Skeletal muscle tissue (tissue), 4 donors: ENCODE measurements around the gene ANTXR1. TPM values are rescaled to one million over a fixed set of nuclear protein-coding genes. Genes with fewer than 3 reads are reported as not detected.
A peak's percentile ranks its signal among the peaks of the same experiment; 100 is the strongest.

Experiments
- H3K27ac ChIP-seq: one replicate; pipeline ENCODE4 v1.7.0; 2013; ENCODE audit warnings: mild to moderate bottlenecking, low read depth, low read length, inconsistent platforms
- H3K27me3 ChIP-seq, 3 donors: one replicate each; pipeline ENCODE4 v1.7.0; 2013; ENCODE audit warnings: low read length in 3 of 3; ENCODE audit not compliant: control insufficient read depth in 3 of 3, insufficient read depth in 3 of 3
- H3K36me3 ChIP-seq, 3 donors: one replicate each; pipeline ENCODE4 v1.7.0; 2013; ENCODE audit warnings: low read length in 3 of 3; ENCODE audit not compliant: control insufficient read depth in 3 of 3, insufficient read depth in 3 of 3
- H3K4me1 ChIP-seq, 3 donors: one replicate each; pipeline ENCODE4 v1.7.0; 2013; ENCODE audit warnings: low read length in 3 of 3, mild to moderate bottlenecking in 3 of 3; ENCODE audit not compliant: control insufficient read depth in 3 of 3, insufficient read depth in 3 of 3
- H3K4me3 ChIP-seq, 3 donors: one replicate each; pipeline ENCODE4 v1.7.0; 2013; ENCODE audit warnings: low read length in 3 of 3
- H3K9ac ChIP-seq, 3 donors: one replicate each; pipeline ENCODE4 v1.7.0; 2013; ENCODE audit warnings: low read length in 3 of 3, mild to moderate bottlenecking in 3 of 3, moderate library complexity in 2 of 3, low read depth in 1 of 3
- H3K9me3 ChIP-seq, 3 donors: one replicate each; pipeline ENCODE4 v1.7.0; 2013; ENCODE audit warnings: low read length in 3 of 3; ENCODE audit not compliant: control insufficient read depth in 3 of 3
- total RNA-seq: library from RNA; depleted of rRNA; stranded (reverse); fragments of >200 nt; gene quantifications from one replicate; pipeline ENCODE4 v1.2.3, GENCODE V29; 2014
- donor health status: Osteomylitis.

ANTXR1 gene
- total RNA-seq, 1 donor from 2014 or later, result 86.6 TPM

- Histone ChIP-seq H3K27me3 (no peaks in the 10 kb centered on the region), H3K27ac (no peak overlapping the region)
Measured at GRCh38 chr2:69047625-69048145, 34.7 kb downstream of the ANTXR1 start.

GRCh38 chr2:69050802-69051201 is 37.8 kb downstream of the ANTXR1 start:
- Histone ChIP-seq H3K4me1 (peaks cover 0 to 3% (median 0%) of the 10 kb centered on the region in 3 donors), H3K9ac (no peak overlapping the region), H3K4me3 (no peak overlapping the region), H3K9me3 (no peaks in the 10 kb centered on the region), H3K27me3 (no peaks in the 10 kb centered on the region), H3K27ac (no peak overlapping the region), H3K36me3 (no peaks in the 10 kb centered on the region)

More at GRCh38 chr2:69047625-69048145, 34.7 kb downstream of the ANTXR1 start:
- no peak overlapping the region for H3K9ac ChIP-seq
- no peak overlapping the region for H3K4me3 ChIP-seq
- peaks cover 0 to 3% (median 0%) of the 10 kb centered on the region in 3 donors for H3K4me1 ChIP-seq
- no peaks in the 10 kb centered on the region for H3K36me3 ChIP-seq
- H3K9me3 ChIP-seq, result no peaks in the 10 kb centered on the region

- no peaks in the 10 kb centered on the region for H3K36me3 ChIP-seq
- H3K27me3 ChIP-seq, result no peaks in the 10 kb centered on the region
- no peak overlapping the region for H3K4me3 ChIP-seq
- H3K9ac ChIP-seq, result no peak overlapping the region
- H3K4me1 ChIP-seq, result no peaks in the 10 kb centered on the region
- no peaks in the 10 kb centered on the region for H3K9me3 ChIP-seq
- H3K27ac ChIP-seq, result no peak overlapping the region
Measured at GRCh38 chr2:69053416-69053965, 40.5 kb downstream of the ANTXR1 start.

GRCh38 chr2:69054431-69054830 is 41.5 kb downstream of the ANTXR1 start:
- H3K4me3 ChIP-seq, result no peak overlapping the region
- H3K36me3 ChIP-seq, result no peaks in the 10 kb centered on the region
- no peaks in the 10 kb centered on the region for H3K27me3 ChIP-seq
- peak overlapping the region; percentile 33 for H3K27ac ChIP-seq
- H3K9ac ChIP-seq, result no peak overlapping the region
- H3K9me3 ChIP-seq, result no peaks in the 10 kb centered on the region
- no peaks in the 10 kb centered on the region for H3K4me1 ChIP-seq

GRCh38 chr2:69055688-69056470 is 42.9 kb downstream of the ANTXR1 start:
- Histone ChIP-seq H3K9ac (no peak overlapping the region), H3K4me1 (peaks cover 0 to 10% (median 7%) of the 10 kb centered on the region in 3 donors), H3K36me3 (no peaks in the 10 kb centered on the region), H3K27ac (no peak overlapping the region), H3K9me3 (no peaks in the 10 kb centered on the region), H3K27me3 (no peaks in the 10 kb centered on the region), H3K4me3 (no peak overlapping the region)

GRCh38 chr2:69057660-69058059 is 44.7 kb downstream of the ANTXR1 start:
- H3K4me1 ChIP-seq, result peaks cover 7 to 17% (median 7%) of the 10 kb centered on the region in 3 donors
- H3K27ac ChIP-seq, result no peak overlapping the region
- H3K4me3 ChIP-seq, result no peak overlapping the region

GRCh38 chr2:69059731-69060290 is 46.8 kb downstream of the ANTXR1 start:
- H3K9ac ChIP-seq, result no peak overlapping the region
- no peaks in the 10 kb centered on the region for H3K27me3 ChIP-seq
- peaks cover 7 to 17% (median 7%) of the 10 kb centered on the region in 3 donors for H3K4me1 ChIP-seq
- no peaks in the 10 kb centered on the region for H3K9me3 ChIP-seq
- no peak overlapping the region for H3K4me3 ChIP-seq
- no peak overlapping the region for H3K27ac ChIP-seq
- H3K36me3 ChIP-seq, result no peaks in the 10 kb centered on the region

More at GRCh38 chr2:69057660-69058059, 44.7 kb downstream of the ANTXR1 start:
- H3K36me3 ChIP-seq, result no peaks in the 10 kb centered on the region
- no peaks in the 10 kb centered on the region for H3K27me3 ChIP-seq
- H3K9ac ChIP-seq, result no peak overlapping the region
- no peaks in the 10 kb centered on the region for H3K9me3 ChIP-seq

- Histone ChIP-seq H3K4me1 (peaks cover 7 to 17% (median 12%) of the 10 kb centered on the region in 3 donors), H3K27ac (no peak overlapping the region)
Measured at GRCh38 chr2:69060938-69061501, 48.0 kb downstream of the ANTXR1 start.

GRCh38 chr2:69061525-69061924 is 48.5 kb downstream of the ANTXR1 start:
- Histone ChIP-seq H3K27me3 (no peaks in the 10 kb centered on the region), H3K9ac (no peak overlapping the region), H3K4me1 (peaks cover 9 to 21% (median 15%) of the 10 kb centered on the region in 3 donors), H3K27ac (no peak overlapping the region), H3K36me3 (no peaks in the 10 kb centered on the region), H3K9me3 (no peaks in the 10 kb centered on the region), H3K4me3 (no peak overlapping the region)

More at GRCh38 chr2:69060938-69061501, 48.0 kb downstream of the ANTXR1 start:
- Histone ChIP-seq H3K36me3 (no peaks in the 10 kb centered on the region), H3K9ac (no peak overlapping the region), H3K9me3 (no peaks in the 10 kb centered on the region), H3K4me3 (no peak overlapping the region), H3K27me3 (no peaks in the 10 kb centered on the region)
